Frontal cortex (tissue), 4 donors: ENCODE results near the gene HIBADH. TPM values are rescaled to one million over a fixed set of nuclear protein-coding genes. Genes with fewer than 3 reads are reported as not detected.
A peak's percentile ranks its signal among the peaks of the same experiment; 100 is the strongest.

ENCODE experiments used
- DNase-seq, 2 donors: peaks; one replicate each; pipeline ENCODE4 v3.0.0; 2012; ENCODE audit warnings: low spot score in 2 of 2
- FAIRE-seq: peaks from 2 replicates; lab custom pipeline; 2012; peaks lifted over from hg19 to GRCh38; lab: Jason Lieb, UNC
- total RNA-seq: library from RNA; depleted of rRNA; stranded (reverse); fragments of >200 nt; gene quantifications from one replicate; pipeline ENCODE4 v1.2.3, GENCODE V29; 2014
- donor health status: control.
- donor health status: control.
- donor health status: control.

HIBADH gene
- total RNA-seq, 1 donor from 2014 or later: 13.5 TPM

- no peak for FAIRE-seq
Observed at GRCh38 chr7:27567266-27567665, 95.4 kb downstream of the HIBADH start.

DNA sequence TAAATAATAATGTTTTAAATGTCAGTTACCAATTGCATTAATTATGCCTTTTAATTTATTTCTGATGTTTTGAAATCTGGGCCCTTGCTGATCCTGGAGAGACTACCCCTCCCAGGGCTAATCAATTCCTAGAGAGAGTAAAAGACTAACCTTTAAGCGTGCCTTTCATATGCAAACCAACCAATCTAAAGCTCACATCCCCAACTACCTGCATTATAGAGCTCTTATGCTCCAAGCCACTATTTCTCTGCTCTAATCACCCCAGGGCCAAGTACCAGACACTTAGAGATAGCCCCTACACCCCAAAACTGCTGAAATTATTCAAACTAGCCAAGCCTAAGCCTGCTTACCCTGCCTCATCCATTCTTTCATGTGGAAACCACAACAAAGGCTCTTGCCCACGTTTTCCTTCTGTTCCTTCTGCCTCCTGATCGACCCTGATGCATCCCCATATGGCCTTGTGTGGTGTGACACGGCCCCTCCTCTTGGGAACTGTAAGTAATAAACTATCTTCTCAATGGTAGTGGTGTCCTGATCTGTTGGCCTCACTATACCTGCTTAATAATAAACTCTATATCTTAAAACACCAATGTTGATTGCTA, 97.7 kb downstream of the HIBADH start:
- DNase-seq (no peak), FAIRE-seq (no peak)

More at GRCh38 chr7:27567266-27567665, 95.4 kb downstream of the HIBADH start:
- DNase-seq: no peak

GRCh38 chr7:27560706-27561235, 101.9 kb downstream of the HIBADH start:
- no peak for FAIRE-seq

DNA sequence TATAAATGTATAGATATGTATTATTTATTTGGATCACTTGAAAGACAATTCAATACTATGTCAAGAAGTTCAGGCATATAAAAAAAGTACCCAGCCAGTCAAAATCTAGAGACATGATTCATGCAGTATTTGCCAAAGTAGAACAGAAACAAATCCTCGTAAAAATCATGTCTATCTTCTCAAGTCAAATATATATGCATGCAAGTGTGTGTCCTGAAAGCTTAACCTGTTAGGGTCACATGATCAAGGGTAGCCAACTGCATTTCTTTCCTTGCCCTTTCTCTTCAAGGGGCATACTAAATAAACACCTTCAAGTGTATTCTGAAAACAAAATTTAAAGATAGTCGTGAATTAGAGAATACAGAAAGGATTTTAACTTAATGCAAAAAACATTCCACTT, 107.0 kb downstream of the HIBADH start:
- FAIRE-seq: no peak
- no peak for DNase-seq

More at GRCh38 chr7:27560706-27561235, 101.9 kb downstream of the HIBADH start:
- no peak for DNase-seq

DNA sequence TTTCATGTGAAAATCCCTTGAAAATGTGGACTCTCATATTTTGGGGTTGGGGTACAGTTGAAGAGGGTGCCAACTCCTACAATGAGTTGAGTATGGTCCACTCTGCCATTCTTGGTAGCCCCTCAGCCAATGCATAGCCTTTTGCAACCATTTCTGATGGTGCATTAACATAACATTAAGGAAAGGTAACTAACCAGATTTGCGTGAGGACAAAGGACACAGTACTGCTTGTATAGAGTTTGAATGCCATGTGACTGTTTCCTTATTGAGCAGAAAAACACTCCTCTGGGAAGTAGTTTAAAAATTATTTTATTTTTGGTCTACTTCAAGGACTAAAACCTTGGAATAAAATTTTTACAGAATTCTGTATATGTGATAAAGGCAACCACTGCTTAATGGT, 107.9 kb downstream of the HIBADH start:
- no peak for FAIRE-seq
- no peak for DNase-seq

DNA sequence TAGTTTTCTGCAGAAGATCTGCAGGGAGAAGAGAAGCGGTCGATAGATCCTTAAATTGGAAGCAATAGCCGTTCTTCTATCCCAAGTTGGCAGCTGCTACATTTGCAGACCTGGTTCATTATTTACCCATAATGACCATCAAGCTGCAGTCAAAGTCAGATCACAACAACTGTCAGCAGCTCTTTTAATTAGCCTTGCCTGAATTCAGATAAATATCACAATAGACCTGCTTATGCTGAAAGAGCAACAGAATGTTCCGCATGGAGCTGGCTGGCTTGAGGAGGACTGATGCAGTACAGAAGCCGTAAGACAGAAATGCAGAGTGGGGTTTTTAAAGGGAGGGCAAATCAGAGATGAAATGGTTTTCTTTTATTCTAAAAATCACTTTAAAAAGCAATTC, 109.4 kb downstream of the HIBADH start:
- DNase-seq (no peak), FAIRE-seq (no peak)

GRCh38 chr7:27551803-27552400, 110.8 kb downstream of the HIBADH start:
- DNase-seq: no peak
- no peak for FAIRE-seq

DNA sequence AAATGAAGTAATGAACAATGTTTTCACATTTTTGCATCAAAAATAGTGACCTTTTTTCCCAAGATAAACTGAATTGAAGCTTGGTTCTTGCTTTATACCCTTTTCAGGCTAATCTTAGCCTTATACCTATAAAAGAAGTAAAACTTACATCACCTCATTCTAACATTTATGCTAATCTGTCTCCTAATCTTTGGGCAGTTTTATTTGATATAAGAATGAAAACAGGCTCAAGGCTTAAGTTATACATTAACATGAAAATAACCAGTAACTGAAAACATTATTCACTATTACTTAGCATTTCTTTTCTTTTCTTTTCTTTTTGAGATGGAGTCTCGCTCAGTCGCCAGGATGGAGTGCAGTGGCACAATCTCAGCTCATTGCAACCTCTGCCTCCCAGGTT, 113.1 kb downstream of the HIBADH start:
- FAIRE-seq: no peak
- DNase-seq: no peak

DNA sequence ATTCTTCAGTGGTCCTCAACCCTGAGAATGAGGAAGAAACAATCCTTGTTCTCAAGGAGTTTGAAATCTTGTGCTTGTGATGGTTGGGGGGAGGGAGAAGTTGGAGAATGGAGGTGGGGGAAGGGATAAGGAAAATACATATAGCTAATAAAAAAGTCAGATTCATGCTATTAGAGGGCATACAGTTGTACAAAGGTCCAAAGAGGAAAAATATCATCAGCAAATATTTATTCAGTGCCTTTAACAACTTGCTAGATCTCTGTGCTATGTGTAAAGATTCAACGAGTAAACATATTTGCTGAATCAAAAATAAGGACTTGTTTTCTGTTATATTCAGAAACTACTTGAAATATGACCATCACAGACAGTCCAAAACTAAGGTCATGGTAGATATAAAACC, 114.4 kb downstream of the HIBADH start:
- DNase-seq (no peak), FAIRE-seq (no peak)

DNA sequence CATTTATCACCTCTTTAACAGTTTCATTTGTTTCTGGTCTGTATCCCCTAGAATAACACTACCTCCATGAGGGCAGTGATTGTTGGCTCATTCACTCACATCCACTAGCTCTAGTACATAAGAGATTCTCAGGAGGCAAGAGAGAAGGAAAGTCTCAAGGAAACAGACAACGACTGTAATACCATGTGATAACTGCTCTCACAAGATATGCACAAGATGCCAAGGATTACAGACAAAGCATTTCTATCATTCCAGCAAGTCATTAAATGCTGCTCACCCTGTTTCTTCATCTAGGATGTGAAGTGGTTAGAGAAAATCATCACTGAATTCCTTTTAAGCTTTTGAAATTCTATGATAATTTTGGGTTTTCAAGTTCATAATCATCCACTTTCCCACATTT, 115.3 kb downstream of the HIBADH start:
- DNase-seq (no peak), FAIRE-seq (no peak)

- DNase-seq (no peak), FAIRE-seq (no peak)
Observed at GRCh38 chr7:27546610-27547009, 116.1 kb downstream of the HIBADH start.

GRCh38 chr7:27535795-27536194, 126.9 kb downstream of the HIBADH start:
- DNase-seq: no peak
- no peak for FAIRE-seq

DNA sequence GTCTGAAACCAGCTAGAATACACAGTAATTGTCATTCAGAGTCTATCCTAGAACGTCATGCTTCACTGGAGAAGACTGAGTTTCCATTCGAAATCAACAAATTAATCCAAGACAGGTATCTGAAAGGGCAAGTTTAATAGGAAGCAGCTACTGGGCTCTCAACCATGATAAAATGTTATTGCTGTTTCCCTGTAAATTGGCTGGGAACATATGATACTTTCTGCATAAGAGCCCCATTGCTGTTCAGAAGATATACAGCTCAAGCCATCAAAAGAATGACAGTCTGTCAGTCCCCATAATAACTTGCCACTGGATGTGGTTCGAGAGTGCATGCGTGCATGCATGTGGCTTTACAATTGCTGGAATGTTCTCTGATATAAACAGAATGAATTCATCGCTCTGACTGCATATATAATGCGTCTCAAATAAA, 129.0 kb downstream of the HIBADH start:
- no peak for FAIRE-seq
- DNase-seq: no peak

- DNase-seq: no peak
- no peak for FAIRE-seq
Observed at GRCh38 chr7:27532314-27532713, 130.4 kb downstream of the HIBADH start.

DNA sequence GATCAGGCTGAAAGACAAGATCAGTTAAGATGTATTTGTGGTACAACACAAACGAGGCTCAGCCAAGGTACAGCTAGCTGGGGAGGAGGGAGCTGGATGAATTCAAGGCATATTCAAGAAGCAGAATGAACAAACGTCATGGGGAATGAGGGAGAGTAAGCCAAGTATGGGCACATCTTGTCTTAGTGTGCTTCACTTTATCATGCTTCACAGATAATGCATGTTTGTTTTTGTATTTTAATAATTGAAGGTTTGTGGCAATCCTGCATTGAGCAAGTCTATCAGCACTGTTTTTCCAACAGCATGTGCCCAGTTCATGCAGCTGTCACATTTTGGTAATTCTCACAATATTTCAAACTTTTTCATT, 135.4 kb downstream of the HIBADH start:
- no peak for FAIRE-seq
- DNase-seq: no peak

DNA sequence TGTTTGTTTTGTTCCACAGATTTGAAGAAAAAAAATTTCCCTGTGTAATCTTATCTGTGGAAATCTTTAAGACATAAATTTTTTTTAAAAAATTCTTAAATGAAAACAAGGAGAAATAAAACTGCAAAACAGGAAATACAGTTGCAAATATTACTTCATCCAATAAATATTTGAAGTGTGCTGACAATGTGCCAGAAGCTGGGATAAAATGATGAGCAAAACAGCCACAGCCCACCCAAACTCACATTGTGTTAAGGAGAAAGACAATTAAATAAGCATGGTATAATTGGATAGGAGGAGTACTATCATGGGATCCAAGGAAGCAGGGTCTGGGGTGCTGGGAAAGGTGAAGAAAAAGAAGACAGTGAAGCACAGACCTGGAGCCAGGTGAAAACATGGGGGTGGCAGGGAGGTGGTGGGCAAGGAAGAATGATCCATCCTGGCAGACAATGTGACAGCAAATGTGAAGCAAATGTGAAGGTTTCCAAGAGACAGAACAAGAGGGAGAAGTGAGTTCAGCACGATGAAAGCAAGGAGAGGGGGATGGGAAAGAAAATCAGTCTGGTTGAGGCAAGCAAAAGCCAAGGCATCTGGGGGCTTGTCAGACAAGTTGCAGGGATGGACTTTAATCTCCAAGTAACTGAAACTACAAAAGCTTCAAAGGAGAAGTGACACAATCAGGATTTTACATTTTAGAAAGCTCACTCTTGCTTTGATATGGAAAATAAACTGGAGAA, 135.9 kb downstream of the HIBADH start:
- FAIRE-seq (peak; percentile 23), DNase-seq (no peak)

GRCh38 chr7:27526131-27526530, 136.6 kb downstream of the HIBADH start:
- FAIRE-seq: no peak
- no peak for DNase-seq

GRCh38 chr7:27523321-27523720, 139.4 kb downstream of the HIBADH start:
- DNase-seq (no peak), FAIRE-seq (no peak)

- DNase-seq (no peak), FAIRE-seq (no peak)
Observed at GRCh38 chr7:27522566-27522965, 140.1 kb downstream of the HIBADH start.

DNA sequence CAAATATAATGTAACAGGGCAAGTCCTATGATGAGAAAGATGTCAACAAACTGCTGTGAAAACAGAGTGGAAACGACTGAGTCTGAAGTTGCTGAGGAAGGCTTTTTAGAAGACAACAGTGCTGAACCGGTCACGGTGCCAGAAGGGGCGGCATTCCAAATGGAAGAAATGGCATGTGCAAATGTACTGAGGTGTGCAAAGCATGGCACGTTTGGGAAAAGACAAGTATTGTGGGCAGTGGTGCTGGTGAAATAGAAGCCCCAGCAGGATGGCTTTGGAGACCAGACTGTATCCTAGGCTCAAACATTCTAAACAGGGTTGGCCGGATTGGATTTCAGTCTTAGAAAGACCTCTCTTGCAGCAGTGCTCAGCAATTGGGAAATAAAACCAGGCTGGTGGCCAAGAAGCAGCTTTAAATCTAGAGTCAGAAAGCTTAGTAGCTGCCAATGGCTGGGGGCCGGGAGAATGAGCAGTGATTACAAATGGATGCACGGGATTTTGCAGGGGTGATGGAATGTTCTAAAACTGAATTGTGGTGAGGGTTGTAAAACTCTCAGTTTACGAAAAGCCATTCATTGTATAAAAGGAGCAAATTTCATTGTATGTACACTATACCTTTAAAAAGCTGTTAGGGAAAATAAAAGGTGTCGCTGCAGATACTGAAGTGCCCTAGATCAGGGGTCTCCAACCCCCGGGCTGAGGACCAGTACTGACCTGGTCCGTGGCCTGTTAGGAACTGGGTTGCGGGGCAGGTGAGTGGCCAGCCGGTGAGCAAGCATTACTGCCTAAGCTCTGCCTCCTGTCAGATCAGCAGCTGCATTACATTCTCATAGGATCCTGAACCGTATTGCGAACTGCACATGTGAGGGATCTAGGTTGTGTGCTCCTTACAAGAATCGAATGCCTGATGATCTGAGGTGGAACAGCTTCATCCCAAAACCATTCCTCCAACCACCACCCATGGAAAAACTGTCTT, 141.6 kb downstream of the HIBADH start:
- DNase-seq (no peak), FAIRE-seq (no peak)
